Mesothelial cell of epicardium (in vitro differentiated cells): ENCODE data around the gene CREM. TPM values are rescaled to one million over a fixed set of nuclear protein-coding genes. Genes with fewer than 3 reads are reported as not detected.

Experiments used
- DNase-seq, 2 experiments: peaks; one replicate each; pipeline ENCODE4 v3.0.0; 2021; ENCODE audit warnings: low spot score in 2 of 2; ENCODE audit not compliant: unreplicated experiment in 2 of 2
- H3K27ac Mint-ChIP-seq: 2 replicates; pipeline ENCODE4 v1.8.0; 2021; ENCODE audit warnings: mixed read lengths
- H3K27me3 Mint-ChIP-seq: 2 replicates; pipeline ENCODE4 v1.8.0; 2021; ENCODE audit warnings: low read depth, mixed read lengths
- H3K36me3 Mint-ChIP-seq: 2 replicates; pipeline ENCODE4 v1.8.0; 2021; ENCODE audit warnings: mixed read lengths
- H3K4me1 Mint-ChIP-seq: 2 replicates; pipeline ENCODE4 v1.8.0; 2021; ENCODE audit warnings: mixed read lengths
- H3K4me3 Mint-ChIP-seq: 2 replicates; pipeline ENCODE4 v1.8.0; 2021; ENCODE audit warnings: mild to moderate bottlenecking, moderate library complexity, mixed read lengths
- H3K9me3 Mint-ChIP-seq: 2 replicates; pipeline ENCODE4 v1.8.0; 2021; ENCODE audit warnings: mixed read lengths
- total RNA-seq: library from RNA; stranded (reverse); gene quantifications from 3 replicates; pipeline ENCODE4 v1.2.1, GENCODE V29; 2021
- TF ChIP-seq, protein P1 (sequence below): fragments of 200-600 bp; sonication (generic); IDR thresholded peaks from one replicate; pipeline ENCODE4 v1.5.0; 2021; ENCODE audit warnings: antibody characterized with exemption; ENCODE audit not compliant: unreplicated experiment

The CREM gene
- total RNA-seq, 1 donor from 2014 or later: 34.2 TPM

DNA sequence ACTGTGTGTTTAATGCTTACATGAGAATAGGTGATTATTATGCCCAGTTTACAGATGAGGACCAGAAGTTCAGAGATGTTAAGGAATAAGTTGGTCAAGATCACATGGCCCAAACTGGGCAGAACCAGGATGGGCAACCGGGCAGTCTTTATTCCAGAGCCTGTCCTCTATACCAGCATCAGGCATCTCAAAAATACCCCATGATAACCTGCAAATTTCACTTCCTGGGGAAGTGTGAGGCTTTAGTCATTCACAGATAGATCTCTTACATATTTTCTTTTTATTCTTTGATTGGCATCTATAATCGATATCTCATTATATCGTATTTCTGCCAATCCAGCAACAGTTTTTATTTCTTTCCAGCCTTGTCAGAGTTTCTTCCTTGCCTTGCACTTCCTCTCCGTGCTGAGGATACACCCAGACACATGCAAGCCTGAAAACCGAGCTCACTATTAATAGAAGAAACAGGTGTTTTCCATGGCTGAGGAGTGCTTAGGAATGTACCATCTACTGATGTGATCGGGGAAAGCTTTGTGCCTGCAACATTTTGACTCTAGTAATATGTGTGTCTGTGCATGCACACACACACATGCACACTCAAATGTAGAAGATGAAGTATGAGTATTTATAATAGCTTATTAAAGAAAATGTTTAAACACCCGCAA, 82.4 kb downstream of the CREM start:
- no peak for DNase-seq
- Mint-ChIP-seq H3K27ac (no peak overlapping the region), H3K36me3 (peaks cover 13% of the 10 kb centered on the region), H3K4me3 (no peak overlapping the region), H3K9me3 (no peaks in the 10 kb centered on the region), H3K27me3 (no peaks in the 10 kb centered on the region), H3K4me1 (peaks cover 27% of the 10 kb centered on the region)
- TF ChIP-seq, protein P1, sequence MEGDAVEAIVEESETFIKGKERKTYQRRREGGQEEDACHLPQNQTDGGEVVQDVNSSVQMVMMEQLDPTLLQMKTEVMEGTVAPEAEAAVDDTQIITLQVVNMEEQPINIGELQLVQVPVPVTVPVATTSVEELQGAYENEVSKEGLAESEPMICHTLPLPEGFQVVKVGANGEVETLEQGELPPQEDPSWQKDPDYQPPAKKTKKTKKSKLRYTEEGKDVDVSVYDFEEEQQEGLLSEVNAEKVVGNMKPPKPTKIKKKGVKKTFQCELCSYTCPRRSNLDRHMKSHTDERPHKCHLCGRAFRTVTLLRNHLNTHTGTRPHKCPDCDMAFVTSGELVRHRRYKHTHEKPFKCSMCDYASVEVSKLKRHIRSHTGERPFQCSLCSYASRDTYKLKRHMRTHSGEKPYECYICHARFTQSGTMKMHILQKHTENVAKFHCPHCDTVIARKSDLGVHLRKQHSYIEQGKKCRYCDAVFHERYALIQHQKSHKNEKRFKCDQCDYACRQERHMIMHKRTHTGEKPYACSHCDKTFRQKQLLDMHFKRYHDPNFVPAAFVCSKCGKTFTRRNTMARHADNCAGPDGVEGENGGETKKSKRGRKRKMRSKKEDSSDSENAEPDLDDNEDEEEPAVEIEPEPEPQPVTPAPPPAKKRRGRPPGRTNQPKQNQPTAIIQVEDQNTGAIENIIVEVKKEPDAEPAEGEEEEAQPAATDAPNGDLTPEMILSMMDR: no peak

GRCh38 chr10:35210961-35211360, 84.3 kb downstream of the CREM start:
- Mint-ChIP-seq H3K27ac (peak overlapping the region; percentile 65), H3K36me3 (peaks cover 13% of the 10 kb centered on the region), H3K27me3 (no peaks in the 10 kb centered on the region), H3K4me1 (peaks cover 20% of the 10 kb centered on the region), H3K9me3 (no peaks in the 10 kb centered on the region), H3K4me3 (no peak overlapping the region)
- TF ChIP-seq, protein P1: no peak
- DNase-seq: no peak

DNA sequence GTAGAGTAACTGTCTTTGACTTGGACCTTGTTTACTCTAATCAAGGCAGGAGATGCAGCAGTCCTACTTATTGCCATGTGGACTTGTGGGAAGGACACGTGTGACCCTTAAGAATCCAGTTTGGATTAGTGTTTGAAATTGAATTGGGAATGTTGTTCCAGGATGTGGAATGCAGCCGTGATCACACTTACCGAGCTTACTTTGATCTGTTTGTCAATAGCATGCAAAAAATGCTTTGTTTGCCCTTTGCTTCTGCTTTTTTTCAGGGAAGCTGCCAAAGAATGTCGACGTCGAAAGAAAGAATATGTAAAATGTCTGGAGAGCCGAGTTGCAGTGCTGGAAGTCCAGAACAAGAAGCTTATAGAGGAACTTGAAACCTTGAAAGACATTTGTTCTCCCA, 84.7 kb downstream of the CREM start:
- DNase-seq: no peak
- Mint-ChIP-seq H3K4me1 (peaks cover 20% of the 10 kb centered on the region), H3K36me3 (peaks cover 13% of the 10 kb centered on the region), H3K9me3 (no peaks in the 10 kb centered on the region), H3K4me3 (no peak overlapping the region), H3K27me3 (no peaks in the 10 kb centered on the region), H3K27ac (peak overlapping the region; percentile 65)
- TF ChIP-seq, protein P1: no peak

DNA sequence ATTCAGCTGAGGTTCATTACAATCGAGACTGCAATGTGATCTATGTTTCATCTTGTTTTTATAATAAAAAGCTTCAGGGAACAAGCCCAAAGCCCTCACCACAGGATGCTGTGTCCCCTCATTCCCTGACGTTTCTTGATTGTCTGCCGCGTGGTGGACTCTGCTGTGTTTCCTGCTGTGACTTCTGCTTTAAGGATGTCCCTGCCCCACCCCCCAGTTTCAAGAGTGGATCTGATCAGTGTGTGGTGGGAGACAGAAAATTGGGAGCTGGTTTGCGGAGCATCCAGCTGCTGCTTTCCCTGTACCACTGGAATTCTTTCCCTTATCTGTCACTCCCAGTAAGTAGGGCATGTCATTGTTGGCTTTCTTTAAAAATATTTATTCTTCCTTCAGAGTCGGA, 86.2 kb downstream of the CREM start:
- H3K4me1 Mint-ChIP-seq: peaks cover 20% of the 10 kb centered on the region
- H3K36me3 Mint-ChIP-seq: peaks cover 9% of the 10 kb centered on the region
- no peaks in the 10 kb centered on the region for H3K27me3 Mint-ChIP-seq
- TF ChIP-seq, protein P1: no peak
- peak overlapping the region; percentile 61 for H3K27ac Mint-ChIP-seq
- no peaks in the 10 kb centered on the region for H3K9me3 Mint-ChIP-seq
- no peak for DNase-seq
- no peak overlapping the region for H3K4me3 Mint-ChIP-seq

GRCh38 chr10:35213699-35214098, 87.1 kb downstream of the CREM start:
- no peak for DNase-seq
- H3K36me3 Mint-ChIP-seq: peaks cover 9% of the 10 kb centered on the region
- no peak overlapping the region for H3K27ac Mint-ChIP-seq
- H3K27me3 Mint-ChIP-seq: no peaks in the 10 kb centered on the region
- H3K4me1 Mint-ChIP-seq: peaks cover 27% of the 10 kb centered on the region
- H3K9me3 Mint-ChIP-seq: no peaks in the 10 kb centered on the region
- no peak overlapping the region for H3K4me3 Mint-ChIP-seq
- TF ChIP-seq, protein P1: no peak
